GM18511 (cell line): ENCODE results near the gene CYP26A1.

Experiments used
- ATAC-seq: cut with Tn5 transposase; IDR thresholded peaks from one replicate; pipeline ENCODE4 v1.9.1; 2021; ENCODE audit warnings: mild to moderate bottlenecking, moderate library complexity; ENCODE audit not compliant: unreplicated experiment

Gene CYP26A1, protein sequence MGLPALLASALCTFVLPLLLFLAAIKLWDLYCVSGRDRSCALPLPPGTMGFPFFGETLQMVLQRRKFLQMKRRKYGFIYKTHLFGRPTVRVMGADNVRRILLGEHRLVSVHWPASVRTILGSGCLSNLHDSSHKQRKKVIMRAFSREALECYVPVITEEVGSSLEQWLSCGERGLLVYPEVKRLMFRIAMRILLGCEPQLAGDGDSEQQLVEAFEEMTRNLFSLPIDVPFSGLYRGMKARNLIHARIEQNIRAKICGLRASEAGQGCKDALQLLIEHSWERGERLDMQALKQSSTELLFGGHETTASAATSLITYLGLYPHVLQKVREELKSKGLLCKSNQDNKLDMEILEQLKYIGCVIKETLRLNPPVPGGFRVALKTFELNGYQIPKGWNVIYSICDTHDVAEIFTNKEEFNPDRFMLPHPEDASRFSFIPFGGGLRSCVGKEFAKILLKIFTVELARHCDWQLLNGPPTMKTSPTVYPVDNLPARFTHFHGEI

DNA sequence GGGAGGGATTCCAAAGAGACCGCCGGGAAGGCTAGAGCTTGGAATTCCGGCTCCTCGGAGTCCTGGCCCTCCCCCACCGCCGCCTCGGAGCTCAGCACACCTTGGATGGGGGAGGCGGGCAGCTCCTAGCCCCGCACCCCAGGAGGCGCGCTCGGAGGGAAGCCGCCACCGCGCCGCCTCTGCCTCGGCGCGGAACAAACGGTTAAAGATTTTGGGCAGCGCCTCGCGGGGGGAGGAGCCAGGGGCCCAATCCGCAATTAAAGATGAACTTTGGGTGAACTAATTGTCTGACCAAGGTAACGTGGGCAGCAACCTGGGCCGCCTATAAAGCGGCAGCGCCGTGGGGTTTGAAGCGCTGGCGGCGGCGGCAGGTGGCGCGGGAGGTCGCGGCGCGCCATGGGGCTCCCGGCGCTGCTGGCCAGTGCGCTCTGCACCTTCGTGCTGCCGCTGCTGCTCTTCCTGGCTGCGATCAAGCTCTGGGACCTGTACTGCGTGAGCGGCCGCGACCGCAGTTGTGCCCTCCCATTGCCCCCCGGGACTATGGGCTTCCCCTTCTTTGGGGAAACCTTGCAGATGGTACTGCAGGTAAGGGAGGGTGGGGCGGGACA is at the start of gene CYP26A1:
Gene CYP26A1 (plus strand): TSS at position 355 of the 608 bp plus-strand sequence. CDS start 42 bp downstream, at position 397.
- no peak for ATAC-seq

DNA sequence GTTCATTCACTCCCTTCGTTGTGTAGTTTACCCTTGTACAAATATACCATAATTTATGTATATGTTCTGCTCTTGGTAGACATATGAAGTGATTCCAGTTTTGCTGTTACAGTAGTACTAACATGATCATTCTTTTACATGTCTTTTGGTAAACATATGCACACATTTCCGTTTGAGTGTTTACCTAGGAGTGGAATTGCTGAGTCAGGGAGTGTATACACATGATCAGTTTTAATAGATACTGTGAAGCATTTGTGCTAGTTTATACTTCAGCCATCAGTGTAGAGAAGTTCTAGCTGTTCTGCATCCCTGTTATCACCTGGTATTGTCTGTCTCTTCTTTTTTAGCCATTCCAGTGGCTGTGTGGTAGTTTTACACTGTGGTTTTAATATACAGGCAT is 47.6 kb upstream of the CYP26A1 start:
- no peak for ATAC-seq

DNA sequence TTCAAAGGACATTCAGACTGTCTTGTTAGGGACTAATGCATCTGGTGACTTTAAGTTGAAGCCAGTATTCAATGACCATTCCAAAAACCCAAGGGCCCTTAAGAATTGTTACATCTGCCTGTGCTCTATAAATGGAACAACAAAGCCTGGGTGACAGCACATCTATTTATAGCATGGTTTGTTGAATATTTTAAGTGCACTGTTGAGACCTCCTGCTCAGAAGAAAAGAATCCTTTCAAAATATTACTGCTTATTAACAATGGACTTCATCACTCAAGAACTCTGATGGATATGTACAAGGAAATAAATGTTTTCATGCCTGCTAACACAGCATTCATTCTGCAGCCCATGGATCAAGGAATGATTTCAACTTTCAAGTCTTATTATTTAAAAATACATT is 46.2 kb upstream of the CYP26A1 start:
- no peak for ATAC-seq

DNA sequence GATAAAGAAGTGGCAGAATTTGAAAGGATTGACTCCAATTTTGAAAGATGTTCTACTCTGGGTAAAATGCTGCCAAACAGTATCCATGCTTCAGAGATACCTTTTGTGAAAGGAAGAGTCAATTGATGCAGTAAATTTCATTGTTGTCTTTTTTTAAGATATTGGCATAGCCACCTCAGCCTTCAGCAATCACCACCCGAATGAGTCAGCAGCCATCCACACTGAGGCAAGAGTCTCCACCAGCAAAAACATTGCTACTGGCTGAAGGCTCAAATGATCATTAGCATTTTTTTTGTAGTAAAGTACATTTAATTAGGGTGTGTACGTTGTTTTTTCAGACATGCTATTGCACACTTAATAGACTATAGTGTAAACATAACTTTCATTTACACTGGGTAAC is 44.8 kb upstream of the CYP26A1 start:
- ATAC-seq = no peak

DNA sequence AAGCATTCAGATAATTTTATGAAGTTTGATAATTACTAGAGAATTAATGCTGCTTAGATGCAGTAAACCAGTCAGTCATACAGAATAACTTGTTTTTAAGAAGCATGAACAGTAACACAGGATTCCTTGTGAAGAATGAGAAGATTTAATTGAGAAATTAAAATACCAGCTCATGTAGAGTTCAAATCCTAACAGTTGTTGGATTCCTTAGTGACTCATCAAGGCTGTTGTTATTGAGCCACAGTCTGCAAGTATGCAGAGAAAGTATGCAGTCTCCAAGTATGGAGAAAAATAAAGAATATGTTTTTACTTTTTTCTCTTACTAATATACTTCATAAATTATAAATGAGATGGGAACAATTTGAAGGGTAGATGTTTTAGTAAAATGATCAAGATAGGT is 43.3 kb upstream of the CYP26A1 start:
- ATAC-seq = no peak

DNA sequence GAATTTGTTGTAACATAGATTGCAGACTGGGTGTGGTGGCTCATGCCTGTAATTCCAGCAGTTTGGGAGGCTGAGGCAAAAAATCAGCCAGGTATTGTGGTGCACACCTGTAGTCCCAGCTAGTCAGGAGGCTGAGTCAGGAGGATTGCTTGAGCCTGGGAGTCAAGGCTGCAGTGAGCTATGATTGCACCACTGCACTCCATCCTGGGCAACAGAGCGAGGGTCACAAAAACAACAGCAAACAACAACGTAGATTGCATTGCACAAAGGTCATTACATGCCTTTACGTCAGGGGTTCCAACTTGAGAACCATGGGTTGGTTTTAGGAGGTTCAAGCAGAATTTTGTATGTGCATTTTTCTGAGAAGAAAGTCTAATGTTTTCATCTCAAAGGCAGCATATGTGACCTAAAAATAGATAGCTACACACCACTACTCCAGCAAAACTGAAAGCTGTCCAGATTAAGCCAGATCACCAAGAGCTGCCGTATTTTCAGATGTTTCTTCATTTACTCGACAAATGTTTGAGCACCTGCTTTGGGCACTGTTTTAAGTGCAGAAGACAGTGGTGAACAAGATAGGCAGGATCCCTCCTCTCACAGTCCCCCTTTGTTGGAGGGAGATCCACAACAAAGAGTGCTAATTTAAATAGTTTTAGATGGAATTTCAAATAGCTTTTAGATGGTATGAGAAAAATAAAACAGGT is 41.4 kb upstream of the CYP26A1 start:
- no peak for ATAC-seq

DNA sequence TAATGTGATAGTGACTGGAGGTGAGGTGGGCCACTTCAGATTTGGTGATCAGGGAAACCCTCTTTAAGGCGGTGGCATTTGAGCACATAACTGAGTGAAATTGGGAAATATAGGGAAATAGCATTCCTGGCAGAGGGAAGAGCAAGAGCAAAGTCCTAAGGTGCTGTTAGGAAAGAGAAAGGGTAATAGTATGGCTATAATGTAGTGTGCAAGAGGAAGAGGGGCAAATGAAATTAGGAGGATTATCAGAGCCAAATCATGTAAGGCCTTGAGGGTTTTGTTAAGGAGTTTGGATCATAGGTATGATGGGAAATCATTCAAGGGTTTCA is 40.9 kb upstream of the CYP26A1 start:
- ATAC-seq = no peak

DNA sequence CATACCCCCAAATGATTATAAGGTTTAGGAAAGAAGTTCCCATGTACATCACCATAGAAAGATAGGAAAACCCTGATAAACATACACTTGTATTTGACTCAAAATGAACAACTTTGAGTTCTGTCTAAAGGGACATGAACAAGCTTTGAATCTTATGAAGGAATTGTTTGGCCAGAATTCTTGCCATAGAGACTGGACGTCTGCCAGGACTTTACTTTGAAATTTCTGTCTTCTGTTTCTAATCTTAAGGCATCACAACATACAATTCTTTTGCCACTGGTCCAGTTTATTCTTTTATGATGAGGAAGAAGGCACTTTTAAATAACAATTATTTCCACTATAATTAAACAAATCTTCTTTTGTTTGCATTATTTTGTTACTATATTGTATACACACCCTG is 39.3 kb upstream of the CYP26A1 start:
- ATAC-seq = no peak

DNA sequence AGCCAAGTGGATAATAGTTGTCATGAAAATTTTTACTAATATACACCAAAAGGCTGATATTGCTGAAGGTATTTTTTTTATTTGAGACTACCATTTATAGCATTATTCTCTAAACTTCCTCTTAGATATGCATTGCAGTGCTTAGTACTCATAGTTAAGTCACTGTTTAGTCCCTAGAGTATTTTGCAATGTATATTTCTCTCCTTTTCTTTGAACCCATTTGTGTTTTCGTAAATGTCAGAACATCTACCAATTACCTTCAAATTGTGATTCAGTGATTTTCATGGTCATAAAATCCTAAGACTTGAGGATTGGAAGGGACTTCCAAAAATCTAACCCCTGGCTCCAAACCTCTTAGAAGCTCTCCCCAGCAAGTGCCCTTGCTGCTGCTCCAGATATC is 34.6 kb upstream of the CYP26A1 start:
- no peak for ATAC-seq

DNA sequence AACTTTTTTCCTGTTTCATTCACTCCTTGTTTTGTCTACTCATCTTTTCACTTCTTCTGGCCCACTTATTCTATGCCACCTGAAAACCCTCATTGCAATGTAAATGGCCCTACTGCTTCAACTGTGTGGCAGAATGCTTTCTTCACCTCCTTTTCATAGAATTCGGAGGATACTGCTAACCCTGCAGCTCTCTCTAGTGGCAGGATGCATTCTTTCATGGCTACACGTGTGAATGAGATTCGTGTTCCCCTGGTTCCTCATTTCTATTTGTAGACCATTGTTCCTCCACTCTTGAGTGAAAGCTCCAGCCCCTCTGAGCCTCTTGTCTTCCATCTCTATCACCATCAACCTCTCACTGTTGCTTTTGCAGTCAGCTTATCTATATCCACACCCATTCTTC is 34.0 kb upstream of the CYP26A1 start:
- no peak for ATAC-seq

DNA sequence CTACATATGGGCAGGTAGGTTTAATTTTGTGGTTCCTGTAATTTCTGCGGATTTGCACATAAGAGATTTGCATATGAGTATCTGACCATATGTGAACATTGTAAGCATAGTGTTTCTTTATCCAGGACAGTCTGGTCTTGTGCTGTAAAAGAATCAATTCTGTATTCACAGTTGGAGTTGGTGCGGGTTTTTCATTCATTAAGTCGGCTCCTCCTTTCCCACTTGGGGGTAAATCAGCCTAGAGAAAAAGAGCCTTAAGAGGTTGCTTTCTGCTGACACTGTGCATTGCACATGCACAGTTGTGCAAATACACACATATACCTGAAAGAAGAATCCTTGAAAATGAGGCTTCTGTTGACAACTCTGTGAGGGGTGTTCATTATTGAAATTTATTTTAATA is 19.2 kb upstream of the CYP26A1 start:
- no peak for ATAC-seq

DNA sequence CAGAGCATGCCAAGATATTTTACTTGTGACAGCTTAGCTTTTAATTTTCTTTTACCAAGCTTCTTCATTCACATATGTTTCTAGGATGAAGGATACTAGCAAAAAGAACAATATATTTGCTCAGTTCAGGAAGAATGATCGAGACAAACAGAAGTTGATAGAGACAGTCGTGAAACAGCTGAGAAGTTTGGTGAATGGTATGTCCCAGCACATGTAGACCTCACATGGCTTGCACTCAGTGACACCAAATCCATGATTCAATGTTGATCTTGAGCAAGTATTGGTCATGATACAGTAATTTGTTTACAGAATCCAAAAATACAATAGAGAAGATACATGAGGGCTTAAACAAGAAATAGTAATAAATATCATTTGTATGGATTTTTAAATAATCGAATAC is 15.6 kb upstream of the CYP26A1 start:
- ATAC-seq = no peak

DNA sequence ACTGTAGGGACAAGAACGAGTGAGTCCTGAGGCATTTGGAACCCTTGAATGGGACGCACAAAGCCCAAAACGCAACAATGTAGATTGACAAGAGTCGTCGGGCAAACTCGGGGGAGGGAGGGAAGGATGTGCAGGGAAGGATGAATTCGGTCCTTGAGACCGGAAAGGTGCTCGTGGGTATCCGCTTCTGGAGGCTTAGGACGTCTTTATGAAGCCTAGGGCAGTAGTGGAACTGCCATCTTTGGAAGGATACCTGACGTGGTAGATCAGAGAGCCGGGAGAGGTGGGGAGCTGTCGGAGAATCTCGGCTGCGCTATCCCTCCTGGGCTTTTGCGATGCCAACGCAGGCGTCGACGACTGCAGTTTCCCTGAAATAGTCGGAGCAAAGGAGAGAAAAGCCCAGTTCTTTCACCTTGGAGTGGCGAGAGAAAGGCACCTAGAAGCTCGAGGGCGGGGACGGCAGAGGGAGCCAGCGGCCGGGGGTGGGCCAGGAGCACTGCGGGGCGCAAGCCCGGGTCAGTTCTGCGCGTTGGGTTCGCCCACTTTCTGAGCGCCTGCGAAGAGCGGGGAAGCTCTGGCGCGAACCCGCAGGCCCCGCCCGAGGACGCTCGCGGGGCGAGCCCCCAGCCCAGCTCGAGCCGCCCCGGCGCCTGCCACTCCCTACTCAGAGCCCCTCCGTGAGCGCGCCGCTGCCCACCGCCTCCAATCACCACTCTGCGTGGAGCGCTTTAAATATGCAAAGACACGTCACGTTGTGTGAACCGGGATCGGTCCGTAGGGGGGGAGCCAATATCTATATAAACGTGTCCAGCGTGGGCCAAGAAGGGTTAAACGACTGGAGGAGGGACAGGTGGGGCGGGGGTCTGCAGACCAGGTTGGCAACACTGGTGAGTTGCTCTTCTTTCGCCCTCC is 13.5 kb upstream of the CYP26A1 start, which contains the start of gene CYP26C1:
Gene CYP26C1 (plus strand): TSS at position 824 of the 912 bp plus-strand sequence. CDS start 466 bp downstream, outside the sequence.
- ATAC-seq = no peak

DNA sequence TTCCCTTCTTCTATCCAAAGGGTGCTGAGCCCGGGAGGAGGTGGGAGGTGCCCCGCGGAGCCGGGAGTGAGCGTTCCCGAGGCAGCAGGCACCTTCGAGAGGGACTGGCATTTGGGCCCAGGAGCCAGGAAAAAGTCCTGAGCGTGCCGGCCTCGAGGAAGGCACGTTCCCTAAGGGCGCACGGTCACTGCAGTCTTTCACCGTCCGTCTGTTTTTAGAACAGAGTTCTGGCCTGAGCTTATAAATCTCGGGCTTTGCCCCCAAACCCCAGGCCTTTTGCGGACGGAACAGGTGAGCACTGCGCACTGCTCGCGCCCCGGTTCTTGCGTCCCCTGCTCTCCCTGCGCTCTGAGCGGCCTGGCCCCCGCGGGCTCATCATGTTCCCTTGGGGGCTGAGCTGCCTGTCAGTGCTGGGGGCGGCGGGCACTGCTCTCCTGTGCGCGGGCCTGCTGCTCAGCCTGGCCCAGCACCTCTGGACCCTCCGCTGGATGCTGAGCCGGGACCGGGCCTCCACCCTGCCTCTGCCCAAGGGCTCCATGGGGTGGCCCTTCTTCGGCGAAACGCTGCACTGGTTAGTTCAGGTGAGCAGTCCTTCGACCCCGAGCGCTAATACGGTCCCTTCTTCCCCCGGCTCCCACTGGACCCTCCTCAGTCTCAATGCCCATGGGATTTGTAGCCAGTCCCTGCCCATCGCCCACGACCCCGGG is 12.7 kb upstream of the CYP26A1 start:
- ATAC-seq = no peak

DNA sequence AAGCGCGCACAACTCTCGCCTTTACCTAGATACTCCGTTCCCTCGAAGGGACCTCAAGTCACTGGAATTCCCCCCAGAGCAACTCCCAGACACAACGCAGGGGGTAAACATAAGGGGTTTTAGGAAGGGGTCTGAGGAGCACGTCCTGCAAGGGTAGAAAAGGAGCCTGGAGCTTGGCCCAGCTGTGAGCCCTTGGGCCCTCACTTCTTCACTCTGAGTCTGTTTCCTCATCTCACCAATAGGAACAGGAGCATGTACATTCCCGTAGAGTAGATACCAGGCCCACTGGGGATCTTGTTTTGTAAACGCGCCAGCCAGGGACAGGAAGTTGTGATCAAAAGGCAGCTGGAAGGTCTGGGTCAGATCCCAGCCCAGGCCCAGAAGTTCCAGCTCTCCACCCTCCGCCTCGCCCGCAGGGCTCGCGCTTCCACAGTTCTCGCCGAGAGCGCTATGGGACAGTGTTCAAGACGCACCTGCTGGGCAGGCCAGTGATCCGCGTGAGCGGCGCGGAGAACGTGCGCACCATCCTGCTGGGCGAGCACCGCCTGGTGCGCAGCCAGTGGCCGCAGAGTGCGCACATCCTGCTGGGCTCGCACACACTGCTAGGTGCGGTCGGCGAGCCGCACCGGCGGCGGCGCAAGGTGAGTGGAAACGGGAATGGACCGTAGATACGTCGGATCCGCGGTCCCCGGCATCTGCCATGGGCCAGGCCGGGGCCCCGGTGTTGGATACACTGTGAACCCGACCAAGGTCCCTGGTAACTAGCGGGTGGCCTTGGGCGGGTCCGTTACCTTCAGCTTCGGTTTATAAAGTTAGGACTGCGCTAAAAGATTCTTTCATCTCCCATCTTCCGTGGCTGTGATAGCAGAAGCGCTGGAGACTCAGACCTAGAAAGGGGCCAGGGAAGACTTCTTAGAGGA is 11.8 kb upstream of the CYP26A1 start:
- no peak for ATAC-seq

DNA sequence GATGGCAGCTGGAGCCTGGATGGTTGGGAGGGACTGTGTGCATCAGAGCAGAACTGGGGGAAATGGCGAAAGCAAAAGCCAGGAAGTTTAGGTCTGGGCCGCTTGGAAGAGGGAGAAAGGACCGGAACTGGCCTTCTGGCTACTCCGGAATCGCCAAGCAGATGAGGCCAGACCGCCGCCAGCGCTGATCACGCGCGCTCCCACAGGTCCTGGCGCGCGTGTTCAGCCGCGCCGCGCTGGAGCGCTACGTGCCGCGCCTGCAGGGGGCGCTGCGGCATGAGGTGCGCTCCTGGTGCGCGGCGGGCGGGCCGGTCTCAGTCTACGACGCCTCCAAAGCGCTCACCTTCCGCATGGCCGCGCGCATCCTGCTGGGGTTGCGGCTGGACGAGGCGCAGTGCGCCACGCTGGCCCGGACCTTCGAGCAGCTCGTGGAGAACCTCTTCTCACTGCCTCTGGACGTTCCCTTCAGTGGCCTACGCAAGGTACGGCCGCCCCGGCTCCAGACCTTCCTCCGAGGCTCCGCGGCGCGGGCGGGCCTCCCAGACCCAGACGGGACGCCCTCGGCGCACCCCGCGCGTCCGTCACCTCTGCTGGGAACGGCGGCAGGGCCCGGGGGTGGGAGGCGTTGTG is 11.1 kb upstream of the CYP26A1 start:
- no peak for ATAC-seq

DNA sequence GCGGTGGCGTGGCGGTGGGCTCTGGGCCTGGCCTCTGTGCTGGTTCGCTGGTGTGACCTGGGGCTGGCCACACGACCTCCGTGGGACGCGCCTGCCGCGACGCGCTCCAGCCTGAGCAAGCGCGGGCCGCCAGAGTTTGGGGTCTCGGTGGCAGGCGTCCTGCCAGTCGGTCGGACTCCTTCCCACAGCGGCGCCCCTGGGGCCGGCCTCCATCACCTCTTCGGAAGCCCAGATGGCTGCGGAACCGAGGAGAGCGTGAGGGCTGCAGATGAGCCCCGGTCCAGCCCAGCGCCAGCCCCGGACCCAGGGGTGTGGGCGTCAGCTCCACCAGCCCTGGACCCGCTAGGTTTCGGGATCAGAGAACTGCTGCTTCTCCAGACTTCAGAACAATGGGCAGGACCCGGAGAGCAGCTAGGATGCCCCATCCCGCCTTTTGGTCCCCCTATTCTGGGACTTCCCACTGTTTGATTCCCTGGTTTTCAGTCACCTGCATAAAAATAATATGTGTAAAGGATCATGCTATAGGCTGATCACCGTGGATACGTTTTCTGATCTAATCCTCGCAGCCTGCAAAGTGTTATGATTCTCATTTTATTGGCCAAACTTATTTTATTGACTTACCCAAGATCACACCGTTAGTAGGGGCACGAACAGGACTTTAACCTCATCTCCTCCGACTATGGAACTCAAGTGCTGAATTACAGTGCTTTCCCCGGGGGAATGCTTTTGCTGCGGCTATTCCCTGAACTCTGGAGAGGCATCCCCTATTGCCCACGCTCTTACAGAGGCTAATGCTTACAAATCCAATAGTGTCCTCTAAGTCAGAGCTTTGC is 10.3 kb upstream of the CYP26A1 start:
- no peak for ATAC-seq
